ENCODE measurements around the gene LRRC28. TPM values are rescaled to one million over a fixed set of nuclear protein-coding genes. Genes with fewer than 3 reads are reported as not detected.

The LRRC28 gene
- total RNA-seq, 1 donor from 2014 or later, result 23.8 TPM

- H3K4me3 ChIP-seq, result no peak overlapping the region
- no peak for DNase-seq (ENCODE audit: extremely low spot score in 2 of 2)
- intact Hi-C loops (cut with DNase I), result no loop called here
- no peaks in the 10 kb centered on the region for H3K9me3 ChIP-seq
- no peak overlapping the region for H3K27ac ChIP-seq
- H3K4me1 ChIP-seq, result peaks cover 8% of the 10 kb centered on the region
- no peaks in the 10 kb centered on the region for H3K27me3 ChIP-seq
- H3K36me3 ChIP-seq, result no peaks in the 10 kb centered on the region
- no peak for TF ChIP-seq POLR2A (IDR thresholded peaks at IDR 0.05)
- no peak for TF ChIP-seq POLR2AphosphoS5 (IDR thresholded peaks at IDR 0.05; ENCODE audit: insufficient read depth in 1 of 2, low read depth in 1 of 2)
- TF ChIP-seq CTCF (IDR thresholded peaks at IDR 0.05), result no peak
These were observed 89.1 kb downstream of the LRRC28 start for GRCh38 chr15:99340347-99340746.

GRCh38 chr15:99341786-99342185, 90.5 kb downstream of the LRRC28 start:
- Histone ChIP-seq H3K4me3 (no peak overlapping the region), H3K9me3 (no peaks in the 10 kb centered on the region), H3K27ac (no peak overlapping the region), H3K36me3 (no peaks in the 10 kb centered on the region), H3K4me1 (peaks cover 8% of the 10 kb centered on the region), H3K27me3 (no peaks in the 10 kb centered on the region)
- TF ChIP-seq POLR2AphosphoS5 (IDR thresholded peaks at IDR 0.05; ENCODE audit: insufficient read depth in 1 of 2, low read depth in 1 of 2) (peak in 1 of 2 donors; percentile 33), POLR2A (IDR thresholded peaks at IDR 0.05) (no peak)
- DNase-seq (ENCODE audit: extremely low spot score in 2 of 2), result no peak
- intact Hi-C loops (cut with DNase I), result no loop called here

GRCh38 chr15:99343208-99343607, 91.9 kb downstream of the LRRC28 start:
- intact Hi-C loops (cut with DNase I), result no loop called here
- Histone ChIP-seq H3K27me3 (no peaks in the 10 kb centered on the region), H3K4me1 (peaks cover 8% of the 10 kb centered on the region), H3K36me3 (no peaks in the 10 kb centered on the region), H3K27ac (no peak overlapping the region), H3K4me3 (no peak overlapping the region), H3K9me3 (no peaks in the 10 kb centered on the region)
- no peak for DNase-seq (ENCODE audit: extremely low spot score in 2 of 2)
- TF ChIP-seq POLR2A (IDR thresholded peaks at IDR 0.05), result no peak
- TF ChIP-seq CTCF (IDR thresholded peaks at IDR 0.05), result no peak
- TF ChIP-seq POLR2AphosphoS5 (IDR thresholded peaks at IDR 0.05; ENCODE audit: insufficient read depth in 1 of 2, low read depth in 1 of 2), result no peak

- Histone ChIP-seq H3K4me1 (peaks cover 8% of the 10 kb centered on the region), H3K36me3 (no peaks in the 10 kb centered on the region), H3K4me3 (no peak overlapping the region), H3K27ac (no peak overlapping the region), H3K27me3 (no peaks in the 10 kb centered on the region), H3K9me3 (no peaks in the 10 kb centered on the region)
- TF ChIP-seq CTCF (IDR thresholded peaks at IDR 0.05), result peak in 1 of 3 experiments; percentile 18
- no peak for TF ChIP-seq POLR2AphosphoS5 (IDR thresholded peaks at IDR 0.05; ENCODE audit: insufficient read depth in 1 of 2, low read depth in 1 of 2)
- no peak for DNase-seq (ENCODE audit: extremely low spot score in 2 of 2)
- intact Hi-C loops (cut with DNase I), result no loop called here
These were observed 92.7 kb downstream of the LRRC28 start for GRCh38 chr15:99343881-99344551.

GRCh38 chr15:99344639-99345038, 93.4 kb downstream of the LRRC28 start:
- H3K4me3 ChIP-seq, result no peak overlapping the region
- no peak for DNase-seq (ENCODE audit: extremely low spot score in 2 of 2)
- intact Hi-C loops (cut with DNase I), result no loop called here
- no peaks in the 10 kb centered on the region for H3K9me3 ChIP-seq
- H3K36me3 ChIP-seq, result no peaks in the 10 kb centered on the region
- TF ChIP-seq CTCF (IDR thresholded peaks at IDR 0.05), result no peak
- no peak for TF ChIP-seq POLR2A (IDR thresholded peaks at IDR 0.05)
- TF ChIP-seq POLR2AphosphoS5 (IDR thresholded peaks at IDR 0.05; ENCODE audit: insufficient read depth in 1 of 2, low read depth in 1 of 2), result no peak
- no peaks in the 10 kb centered on the region for H3K27me3 ChIP-seq
- no peak overlapping the region for H3K27ac ChIP-seq
- H3K4me1 ChIP-seq, result peaks cover 8% of the 10 kb centered on the region
